ENCODE results near the gene DUSP9.
A peak's percentile ranks its signal among the peaks of the same experiment; 100 is the strongest.

Gene DUSP9

DNA sequence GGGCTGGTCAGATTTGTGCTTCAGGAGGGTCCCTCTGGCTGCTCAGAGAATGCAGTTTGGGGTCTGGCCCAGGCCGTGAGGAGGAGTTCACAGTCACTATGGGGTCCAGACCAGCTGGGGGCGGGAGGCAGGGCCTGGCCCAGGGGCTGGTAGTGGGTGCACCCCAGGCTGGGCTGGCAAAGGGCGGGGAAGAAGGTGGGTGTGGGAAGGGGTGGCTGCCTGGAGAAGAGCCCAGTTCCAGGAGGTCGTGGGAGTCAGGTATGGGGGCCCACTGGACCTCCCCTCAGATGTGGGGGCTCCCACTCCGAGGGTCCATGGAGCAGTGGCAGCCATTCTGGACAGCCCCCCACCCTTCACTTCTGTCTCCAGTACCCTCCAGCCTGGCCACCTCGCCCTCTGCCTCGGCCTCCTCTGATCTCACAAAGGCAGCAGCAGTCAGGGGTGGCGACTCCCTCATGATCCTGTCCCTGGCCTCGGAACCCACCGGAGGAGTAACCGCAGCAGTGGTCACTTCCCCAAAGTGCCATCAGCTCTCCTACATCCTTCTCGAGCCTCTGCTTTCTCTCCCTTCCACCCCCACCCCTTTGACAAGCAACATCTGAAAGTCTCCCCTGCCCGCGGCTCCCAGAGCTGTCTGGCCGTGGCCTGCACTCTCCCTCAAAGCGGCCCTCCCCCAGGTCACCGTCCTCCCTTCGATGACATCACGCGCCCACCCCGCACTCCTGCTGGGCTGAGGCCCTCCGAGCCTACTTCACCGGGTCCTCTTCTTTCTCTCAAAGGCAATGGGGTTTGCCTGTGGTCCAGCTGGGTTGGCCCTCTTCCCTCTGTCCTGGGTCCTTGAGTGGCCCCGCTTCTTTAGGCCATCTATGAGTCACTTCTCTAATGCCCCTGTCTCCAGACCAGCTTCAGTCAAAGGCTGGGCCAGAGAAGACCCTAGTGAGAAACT lies 39.0 kb downstream of the DUSP9 start:
- Histone ChIP-seq H3K27me3 (no peaks in the 10 kb centered on the region), H3K36me3 (no peaks in the 10 kb centered on the region), H3K27ac (no peak overlapping the region), H3K4me1 (peaks cover 0 to 16% (median 9%) of the 10 kb centered on the region in 4 donors), H3K9me3 (no peaks in the 10 kb centered on the region), H3K4me3 (no peak overlapping the region)
- no peak for TF ChIP-seq CTCF (IDR thresholded peaks at IDR 0.05)
- intact Hi-C loops (cut with DNase I; ENCODE audit: low total_unique reads), result no loop called here
- no peak for DNase-seq

GRCh38 chrX:153686711-153687110 lies 39.7 kb downstream of the DUSP9 start:
- DNase-seq, result no peak
- peaks cover 0 to 16% (median 9%) of the 10 kb centered on the region in 4 donors for H3K4me1 ChIP-seq
- H3K27ac ChIP-seq, result peak overlapping the region in 1 of 2 donors; percentile 71
- H3K36me3 ChIP-seq, result no peaks in the 10 kb centered on the region
- H3K9me3 ChIP-seq, result no peaks in the 10 kb centered on the region
- intact Hi-C loops (cut with DNase I; ENCODE audit: low total_unique reads), result no loop called here
- TF ChIP-seq CTCF (IDR thresholded peaks at IDR 0.05), result no peak
- no peak overlapping the region for H3K4me3 ChIP-seq
- no peaks in the 10 kb centered on the region for H3K27me3 ChIP-seq

- Histone ChIP-seq H3K27ac (peak within 1 kb of the TSS; percentile 74 to 75), H3K4me1 (peaks cover 0 to 16% (median 9%) of the 10 kb centered on the region in 4 donors), H3K36me3 (no peaks in the 10 kb centered on the region), H3K27me3 (no peaks in the 10 kb centered on the region), H3K4me3 (peak within 1 kb of the TSS; percentile 60 to 66), H3K9me3 (no peaks in the 10 kb centered on the region)
- intact Hi-C loops (cut with DNase I; ENCODE audit: low total_unique reads), result no loop called here
- DNase-seq, result peak; percentile 58 to 86
- peak in 1 of 2 experiments; percentile 35 for TF ChIP-seq CTCF (IDR thresholded peaks at IDR 0.05)
These were observed 40.4 kb downstream of the DUSP9 start, which contains the start of gene SLC6A8 for GRCh38 chrX:153687121-153688039. Gene SLC6A8 (plus strand): TSS chrX:153687926. CDS start chrX:153688575, 649 bp downstream.

DNA sequence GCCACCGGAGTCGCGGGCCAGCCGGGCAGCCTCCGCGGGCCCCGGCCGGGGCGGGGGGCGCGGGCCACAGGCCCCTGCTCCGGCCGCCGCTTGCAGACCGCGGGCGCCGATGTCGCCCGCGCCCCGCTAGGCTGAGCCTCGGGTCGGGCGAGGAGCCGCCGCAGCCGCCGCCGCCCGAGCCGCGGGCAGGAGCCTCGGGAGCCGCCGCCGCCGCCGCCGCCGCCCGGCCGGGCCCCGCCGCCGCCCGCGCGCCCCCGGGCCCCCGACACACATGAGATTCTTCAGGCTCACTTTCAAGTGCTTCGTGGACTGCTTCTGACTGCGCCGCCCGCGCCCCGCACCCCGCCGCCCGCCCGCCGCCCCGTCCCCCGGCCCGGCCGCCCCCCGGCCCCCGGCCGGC lies 41.1 kb downstream of the DUSP9 start:
- H3K4me3 ChIP-seq, result peak overlapping the region; percentile 60 to 66

More for the DNA sequence above, 41.1 kb downstream of the DUSP9 start:
- H3K36me3 ChIP-seq, result no peaks in the 10 kb centered on the region
- intact Hi-C loops (cut with DNase I; ENCODE audit: low total_unique reads), result no loop called here
- H3K9me3 ChIP-seq, result no peaks in the 10 kb centered on the region
- no peak for TF ChIP-seq CTCF (IDR thresholded peaks at IDR 0.05)
- H3K27ac ChIP-seq, result peak overlapping the region in 1 of 2 donors; percentile 65
- H3K4me1 ChIP-seq, result peaks cover 0 to 16% (median 9%) of the 10 kb centered on the region in 4 donors
- no peak for DNase-seq
- no peaks in the 10 kb centered on the region for H3K27me3 ChIP-seq

Measured in tibial artery (tissue), 4 donors.